Measurements from ENCODE around the gene ISM1.
A peak's percentile ranks its signal among the peaks of the same experiment; 100 is the strongest.

ISM1 gene

GRCh38 chr20:13211956-13212618 lies 9.0 kb upstream of the ISM1 start:
- DNase-seq (ENCODE audit: low read depth) = no peak
- no peak overlapping the region for H3K4me3 ChIP-seq (ENCODE audit: low read length)
- TF ChIP-seq, protein P1, sequence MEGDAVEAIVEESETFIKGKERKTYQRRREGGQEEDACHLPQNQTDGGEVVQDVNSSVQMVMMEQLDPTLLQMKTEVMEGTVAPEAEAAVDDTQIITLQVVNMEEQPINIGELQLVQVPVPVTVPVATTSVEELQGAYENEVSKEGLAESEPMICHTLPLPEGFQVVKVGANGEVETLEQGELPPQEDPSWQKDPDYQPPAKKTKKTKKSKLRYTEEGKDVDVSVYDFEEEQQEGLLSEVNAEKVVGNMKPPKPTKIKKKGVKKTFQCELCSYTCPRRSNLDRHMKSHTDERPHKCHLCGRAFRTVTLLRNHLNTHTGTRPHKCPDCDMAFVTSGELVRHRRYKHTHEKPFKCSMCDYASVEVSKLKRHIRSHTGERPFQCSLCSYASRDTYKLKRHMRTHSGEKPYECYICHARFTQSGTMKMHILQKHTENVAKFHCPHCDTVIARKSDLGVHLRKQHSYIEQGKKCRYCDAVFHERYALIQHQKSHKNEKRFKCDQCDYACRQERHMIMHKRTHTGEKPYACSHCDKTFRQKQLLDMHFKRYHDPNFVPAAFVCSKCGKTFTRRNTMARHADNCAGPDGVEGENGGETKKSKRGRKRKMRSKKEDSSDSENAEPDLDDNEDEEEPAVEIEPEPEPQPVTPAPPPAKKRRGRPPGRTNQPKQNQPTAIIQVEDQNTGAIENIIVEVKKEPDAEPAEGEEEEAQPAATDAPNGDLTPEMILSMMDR (IDR thresholded peaks at IDR 0.05; ENCODE audit: insufficient read depth, low read depth, low read length, missing control alignments) = no peak

- TF ChIP-seq, protein P1 (IDR thresholded peaks at IDR 0.05; ENCODE audit: insufficient read depth, low read depth, low read length, missing control alignments) = no peak
- H3K4me3 ChIP-seq (ENCODE audit: low read length) = no peak overlapping the region
- peak; percentile 47 for DNase-seq (ENCODE audit: low read depth)
Measured at GRCh38 chr20:13212750-13213149, 8.3 kb upstream of the ISM1 start.

DNA sequence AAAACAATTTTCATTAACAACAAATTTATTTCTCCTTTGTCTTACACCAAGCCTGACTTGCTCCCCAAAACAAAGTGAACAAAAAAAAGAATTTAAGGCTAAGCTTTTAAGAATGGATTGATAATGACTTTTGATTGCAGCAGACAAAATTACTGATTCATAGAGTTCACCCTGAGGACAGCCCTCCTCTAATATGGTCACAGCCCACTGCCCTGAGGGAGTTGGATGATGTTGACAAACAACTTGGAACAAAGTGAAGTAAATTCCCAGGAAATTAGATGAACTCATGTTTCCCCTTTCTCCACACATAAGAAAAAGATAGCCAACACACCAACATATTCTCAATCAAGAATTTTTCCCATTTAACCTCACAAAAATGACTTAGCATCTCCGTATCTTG lies 7.7 kb upstream of the ISM1 start:
- TF ChIP-seq, protein P1 (IDR thresholded peaks at IDR 0.05; ENCODE audit: insufficient read depth, low read depth, low read length, missing control alignments) = no peak
- no peak overlapping the region for H3K4me3 ChIP-seq (ENCODE audit: low read length)
- no peak for DNase-seq (ENCODE audit: low read depth)

DNA sequence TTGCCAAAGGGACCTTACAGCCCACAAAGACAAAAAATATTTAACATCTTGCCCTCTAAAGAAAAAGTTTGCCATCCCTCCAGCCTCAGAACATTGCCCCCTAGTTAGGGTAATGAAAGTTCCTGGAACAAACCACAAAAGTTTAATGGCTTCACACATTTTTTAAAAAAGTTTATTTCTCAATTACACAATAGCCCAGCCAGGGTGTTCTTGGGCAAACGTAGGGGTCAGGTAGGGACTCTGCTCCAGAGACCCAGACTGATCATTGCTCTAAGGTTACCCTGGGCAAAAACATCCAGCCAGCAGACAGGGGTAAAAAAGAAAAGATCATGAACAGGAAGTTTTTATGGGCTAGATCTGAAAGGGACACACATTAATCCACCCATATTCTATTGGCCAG lies 4.5 kb upstream of the ISM1 start:
- DNase-seq (ENCODE audit: low read depth) = no peak
- TF ChIP-seq, protein P1 (IDR thresholded peaks at IDR 0.05; ENCODE audit: insufficient read depth, low read depth, low read length, missing control alignments) = no peak
- H3K4me3 ChIP-seq (ENCODE audit: low read length) = no peak overlapping the region

DNA sequence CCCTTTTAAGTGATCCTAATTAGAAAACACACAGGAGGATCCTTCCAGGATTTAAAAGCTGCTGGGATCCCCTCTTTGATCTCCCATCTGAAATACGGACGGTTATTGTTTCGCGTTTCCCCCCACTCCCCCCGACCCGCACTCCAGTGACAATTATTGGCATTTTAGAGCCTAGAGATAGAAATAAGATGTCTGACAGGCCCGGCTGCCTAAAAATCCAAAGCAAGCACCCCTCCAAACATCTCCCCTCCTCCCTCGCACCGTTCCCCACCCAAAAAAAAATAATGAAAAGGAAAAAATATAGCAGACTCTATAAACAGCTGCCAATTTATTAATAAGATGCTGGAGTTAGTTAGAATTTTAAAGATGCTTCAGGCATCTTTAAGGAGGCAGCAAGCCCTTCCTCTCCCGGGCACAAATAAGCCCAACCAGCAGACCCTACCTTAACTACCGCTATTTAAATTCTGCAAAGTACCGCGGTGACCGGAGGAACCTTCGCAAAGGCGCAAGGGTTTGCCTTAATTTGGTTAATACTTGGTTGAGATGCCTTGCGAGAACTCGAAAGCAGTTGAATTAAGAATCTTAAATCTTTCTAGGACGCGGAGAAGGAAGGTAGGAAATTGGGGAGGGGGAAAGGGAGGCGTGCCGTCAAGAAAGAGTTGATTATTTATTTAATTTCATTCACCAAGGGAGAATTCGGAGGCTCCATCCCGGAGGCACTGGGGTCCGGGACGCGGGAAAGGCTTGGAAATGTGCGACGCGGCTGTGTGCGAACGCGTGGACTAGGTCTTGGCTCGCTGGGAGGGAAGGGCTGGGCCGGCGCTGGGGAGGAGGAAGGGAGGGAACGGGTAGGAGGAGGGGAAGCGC lies 1.5 kb upstream of the ISM1 start:
- H3K4me3 ChIP-seq (ENCODE audit: low read length) = peak overlapping the region; percentile 48
- TF ChIP-seq, protein P1 (IDR thresholded peaks at IDR 0.05; ENCODE audit: insufficient read depth, low read depth, low read length, missing control alignments) = no peak
- no peak for DNase-seq (ENCODE audit: low read depth)

DNA sequence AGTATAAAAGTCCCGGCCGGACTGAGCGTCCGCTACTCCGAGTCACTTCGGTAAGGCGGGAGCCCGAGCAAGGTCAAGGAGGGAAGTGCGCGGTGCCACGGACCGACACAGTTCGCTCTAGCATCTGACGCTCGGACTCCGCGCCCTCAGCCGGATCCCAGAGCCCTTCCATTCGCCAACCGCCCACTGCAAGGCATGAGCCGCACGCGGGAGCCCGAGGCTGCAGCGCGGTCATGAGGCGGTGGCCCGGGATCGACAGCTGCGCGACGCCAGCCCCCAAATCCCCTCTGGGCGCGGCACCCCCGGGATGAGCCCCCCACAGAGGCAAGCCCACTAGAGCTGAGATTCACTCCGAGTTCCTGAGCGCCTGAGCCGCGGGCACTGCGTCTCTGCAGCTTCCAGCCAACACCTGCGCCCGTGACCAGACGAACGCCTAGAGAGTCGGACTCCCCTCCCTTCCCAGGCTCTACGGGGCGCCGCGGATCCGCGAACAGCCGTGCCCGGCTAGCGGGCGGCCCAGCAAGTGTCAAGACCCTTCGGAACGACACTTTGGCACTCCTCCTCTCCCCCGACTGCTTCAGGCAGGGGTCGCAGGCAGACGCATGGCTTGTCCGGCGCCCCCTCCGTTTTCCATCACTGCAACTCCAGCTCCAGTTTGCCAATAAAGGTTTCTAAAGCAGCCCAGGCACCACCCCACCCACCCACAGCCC lies 725 bp upstream of the ISM1 start:
- H3K4me3 ChIP-seq (ENCODE audit: low read length) = peak overlapping the region; percentile 48
- TF ChIP-seq, protein P1 (IDR thresholded peaks at IDR 0.05; ENCODE audit: insufficient read depth, low read depth, low read length, missing control alignments) = no peak
- DNase-seq (ENCODE audit: low read depth) = peak; percentile 49

Measured in epithelial cell of esophagus (primary cell).